Measurements from ENCODE around the gene MAP3K7. TPM values are rescaled to one million over a fixed set of nuclear protein-coding genes. Genes with fewer than 3 reads are reported as not detected.

MAP3K7 gene
- total RNA-seq, 1 donor from 2014 or later, result 56.8 TPM

DNA sequence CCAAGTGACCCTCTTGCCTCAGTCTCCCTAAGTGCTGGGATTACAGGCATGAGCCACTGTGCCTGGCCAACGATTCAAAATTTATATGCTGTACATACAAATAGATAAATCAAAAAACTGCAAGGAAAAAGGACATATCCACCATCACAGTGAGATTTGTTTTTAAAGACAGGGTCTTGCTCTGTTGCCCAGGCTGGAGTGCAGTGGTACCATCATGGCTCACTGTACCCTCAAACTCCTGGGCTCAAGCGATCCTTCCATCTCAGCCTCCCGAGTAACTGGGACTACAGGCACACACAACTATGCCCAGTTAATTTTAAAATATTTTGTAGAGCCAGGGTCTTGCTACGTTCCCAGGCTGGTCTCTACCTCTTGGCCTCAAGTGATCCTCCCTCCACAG is 61.5 kb downstream of the MAP3K7 start:
- no peak for DNase-seq

DNA sequence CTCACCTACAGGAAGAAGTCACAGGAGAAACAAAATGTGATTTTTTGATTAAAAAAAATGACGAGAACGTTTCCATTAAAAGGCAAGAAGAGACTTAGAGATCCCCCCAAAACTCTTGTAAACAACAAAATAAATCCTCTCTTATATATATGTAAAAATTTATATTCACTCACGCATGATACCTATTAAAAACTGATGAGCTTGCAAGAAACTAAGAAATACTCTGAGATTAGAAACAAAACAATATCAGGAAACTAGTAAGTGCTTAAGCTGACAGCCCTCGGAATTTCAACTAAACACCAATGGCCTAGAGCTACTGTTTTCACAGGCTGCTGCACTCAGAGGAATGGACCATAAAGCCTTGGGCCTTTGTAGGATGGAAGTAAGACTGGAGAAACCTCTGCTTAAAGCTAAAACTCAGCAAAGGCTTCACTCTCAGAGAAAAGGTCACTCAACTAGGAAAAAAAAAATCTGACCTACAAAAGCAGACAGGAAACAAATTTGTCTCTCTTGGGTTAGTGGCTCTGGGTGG is 63.0 kb downstream of the MAP3K7 start:
- DNase-seq, result no peak

DNA sequence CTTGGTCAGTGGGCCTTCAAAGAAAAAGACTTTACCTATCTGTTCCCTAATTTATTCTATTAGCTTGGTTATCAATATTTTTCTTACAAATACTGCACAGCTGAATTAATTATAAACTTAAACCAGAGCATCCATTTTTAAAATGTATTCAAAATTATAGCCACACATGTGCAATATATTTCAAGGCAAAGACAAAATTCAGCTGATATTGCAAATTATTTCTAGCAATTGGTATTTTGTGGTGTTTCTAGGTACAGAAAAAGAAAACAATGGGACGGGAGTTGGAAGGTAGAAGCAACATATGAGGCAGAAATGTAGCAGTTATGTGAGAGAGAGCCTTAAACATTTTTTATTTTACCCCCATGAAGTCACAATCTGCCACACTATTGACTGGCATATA is 64.9 kb downstream of the MAP3K7 start:
- no peak for DNase-seq

DNA sequence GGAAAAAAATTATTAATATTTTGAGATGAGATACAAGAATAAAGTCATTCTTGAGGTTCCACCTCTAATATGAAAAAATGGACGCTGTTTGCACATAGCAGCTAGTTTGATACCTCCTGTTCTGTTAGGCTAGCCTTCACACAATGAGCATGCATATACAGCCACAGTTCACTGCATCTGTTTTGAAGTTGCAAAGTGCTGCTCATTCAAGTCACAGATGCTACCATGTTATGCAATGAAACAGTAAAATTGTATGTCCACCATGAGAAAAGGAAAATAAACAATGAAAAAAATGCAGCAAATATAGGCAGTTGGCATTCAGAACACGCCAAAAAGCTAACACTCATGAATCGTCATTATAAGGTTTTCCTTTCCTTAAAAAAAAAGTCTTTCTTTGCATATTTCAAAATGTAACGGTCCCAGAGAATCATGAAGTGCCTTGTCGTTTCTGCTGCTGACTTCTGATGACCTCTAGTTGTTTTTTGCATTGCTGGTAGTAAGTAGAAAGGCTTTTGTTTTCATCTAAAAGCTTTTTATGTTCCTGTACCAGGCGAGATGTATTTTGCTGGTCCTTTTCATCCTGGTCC is 70.7 kb downstream of the MAP3K7 start:
- no peak for DNase-seq

DNA sequence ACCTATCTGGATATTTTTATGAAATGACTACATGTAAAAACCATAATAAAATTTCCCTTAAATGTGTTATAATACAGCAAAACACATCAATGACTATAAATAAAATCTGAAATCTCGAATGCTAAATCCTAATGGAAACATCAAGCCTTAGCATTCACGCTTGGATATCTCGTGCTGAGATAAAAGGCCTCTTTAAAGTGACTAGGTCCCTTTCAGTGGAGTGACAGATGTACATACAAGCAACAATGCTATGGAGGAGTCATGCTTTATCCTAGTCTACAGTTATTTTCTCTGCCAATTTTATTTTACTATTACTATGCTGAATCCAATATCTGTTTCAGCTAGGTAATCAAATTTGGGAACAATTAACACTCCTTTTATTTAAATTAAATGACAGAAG is 72.4 kb downstream of the MAP3K7 start:
- DNase-seq, result no peak

DNA sequence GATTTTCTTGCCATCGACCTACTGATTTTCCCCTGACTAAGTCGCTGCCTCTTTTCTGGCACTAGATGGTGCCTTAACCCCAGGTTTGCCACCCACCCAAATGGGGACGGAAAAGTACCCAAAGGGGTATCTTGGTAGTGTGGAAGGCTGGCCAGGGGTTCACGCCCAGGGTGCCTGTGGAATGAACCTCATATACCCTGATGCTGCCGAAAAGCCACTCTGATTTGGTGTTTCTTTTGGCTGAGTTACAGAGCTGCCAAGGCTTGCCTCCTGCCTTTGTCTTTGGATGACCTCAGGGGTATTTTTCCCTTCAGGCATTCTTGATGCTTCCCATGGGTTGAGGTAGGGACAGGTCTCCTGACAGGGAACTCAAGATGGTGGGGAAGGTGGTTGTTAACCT is 78.1 kb downstream of the MAP3K7 start:
- no peak for DNase-seq

DNA sequence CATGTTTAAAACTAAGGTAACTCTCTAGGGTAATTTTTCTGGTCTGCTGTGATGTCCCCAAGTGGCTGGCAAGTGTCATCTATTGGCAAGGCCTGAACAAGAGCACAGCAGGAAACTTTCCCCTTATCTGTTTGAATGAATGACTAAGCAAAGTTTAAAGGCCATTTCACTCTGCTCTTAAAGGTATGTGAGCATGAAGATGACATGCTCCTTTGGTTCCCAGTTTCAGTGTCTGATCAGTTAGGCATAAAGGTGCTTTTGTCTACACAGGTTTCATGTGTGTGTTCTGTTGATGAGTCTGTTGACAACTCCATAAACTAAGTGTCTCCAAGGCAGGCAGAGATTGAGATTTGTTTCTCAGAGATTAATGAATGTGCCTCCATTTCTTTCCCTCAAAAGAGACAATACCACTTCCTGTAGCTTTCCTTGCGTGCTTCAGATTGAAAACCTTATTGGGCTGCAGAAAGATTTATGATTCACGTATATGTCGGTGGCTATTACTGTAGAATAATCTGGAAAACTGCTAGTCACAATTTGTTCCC is 83.9 kb downstream of the MAP3K7 start:
- no peak for DNase-seq

DNA sequence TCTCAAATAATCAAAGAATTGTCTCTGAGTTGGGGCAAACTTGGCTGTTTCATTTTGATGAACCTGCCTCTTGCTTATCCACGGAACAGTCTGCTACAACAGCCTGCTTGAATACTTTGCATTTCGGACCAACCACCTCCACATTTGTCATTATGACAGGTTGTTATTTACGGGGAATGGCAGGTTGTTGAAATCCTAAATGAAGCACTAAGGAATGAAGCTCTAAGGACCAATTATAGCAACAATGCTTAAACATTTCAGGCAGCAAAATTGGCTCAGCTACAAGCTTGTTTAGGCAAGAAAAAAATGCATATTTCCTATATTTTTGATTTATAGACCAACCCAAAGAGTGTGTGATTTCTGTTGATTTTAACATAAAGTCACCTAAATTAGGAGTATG is 84.5 kb downstream of the MAP3K7 start:
- DNase-seq, result no peak

DNA sequence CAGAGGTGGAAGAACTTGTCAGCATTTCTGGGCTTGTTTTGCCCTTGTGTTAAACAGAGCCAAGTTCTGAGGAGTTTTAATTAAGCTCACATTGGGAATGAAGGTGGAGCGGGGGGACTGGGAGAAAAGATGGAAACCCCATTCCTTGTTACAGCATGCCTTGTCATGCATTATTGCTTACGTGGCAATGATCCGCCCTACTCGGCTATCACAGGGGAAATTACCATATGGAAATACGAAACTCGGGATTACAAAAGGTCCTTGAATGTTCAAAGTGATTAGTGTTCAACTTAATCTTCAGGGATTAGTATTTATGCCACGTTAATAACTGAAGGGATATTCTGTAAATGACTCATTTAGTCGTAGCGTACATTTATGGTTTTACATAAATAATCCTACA is 86.4 kb downstream of the MAP3K7 start:
- DNase-seq, result no peak

DNA sequence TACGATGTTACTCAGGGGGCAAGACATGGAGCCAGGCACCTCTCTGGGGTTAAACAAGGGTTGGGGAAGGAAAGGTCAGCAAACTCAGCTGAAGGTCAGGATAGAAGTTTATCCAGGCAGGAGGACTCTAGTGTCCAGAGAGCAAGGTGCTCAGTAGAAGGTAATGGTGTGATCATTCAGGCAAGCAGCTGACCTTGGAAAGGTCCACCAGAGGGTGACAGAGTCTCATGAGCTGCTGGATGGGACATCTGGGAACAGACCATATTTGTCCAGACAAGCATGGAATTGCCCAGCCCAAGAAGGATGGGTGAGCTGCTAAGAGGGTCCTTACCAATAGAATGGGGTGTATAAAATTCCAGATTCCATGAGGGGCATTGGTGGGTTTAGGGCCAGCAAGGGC is 89.5 kb downstream of the MAP3K7 start:
- DNase-seq, result no peak

DNA sequence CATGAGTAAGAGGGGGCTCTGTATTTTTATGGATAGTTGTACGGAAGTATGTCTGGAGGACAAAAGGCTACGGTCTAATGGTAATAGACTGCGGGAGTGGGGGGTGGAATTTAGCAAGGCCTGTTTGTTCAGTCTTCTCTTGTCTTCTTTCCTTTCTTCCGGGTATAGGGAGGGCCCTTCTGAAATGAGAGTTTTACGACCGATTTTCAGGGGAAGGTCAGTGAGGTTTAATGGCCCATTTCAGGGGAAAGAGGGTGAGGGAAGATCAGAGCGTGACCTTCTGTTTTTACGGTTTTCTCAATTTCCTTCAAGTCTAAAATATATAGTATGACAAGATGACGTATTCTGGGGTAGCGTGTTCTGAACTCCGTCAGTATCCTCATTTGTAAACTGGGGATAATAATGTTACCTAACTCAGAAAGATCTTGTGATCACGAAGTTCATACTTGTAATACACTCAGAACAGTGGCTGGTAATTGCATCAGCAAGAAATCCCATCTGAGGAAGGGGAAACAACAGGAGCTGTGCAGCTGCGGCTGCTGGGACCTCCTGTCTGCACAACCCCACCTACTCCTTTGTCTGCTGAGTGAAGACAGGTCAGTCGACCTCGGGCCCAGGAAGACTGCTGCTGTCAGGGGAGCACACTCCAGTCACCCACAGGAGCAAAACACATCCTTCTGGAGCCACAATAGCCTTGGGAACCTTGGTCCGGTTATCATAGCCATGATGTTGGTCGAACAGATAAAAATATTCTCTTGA is 90.4 kb downstream of the MAP3K7 start:
- DNase-seq, result no peak

DNA sequence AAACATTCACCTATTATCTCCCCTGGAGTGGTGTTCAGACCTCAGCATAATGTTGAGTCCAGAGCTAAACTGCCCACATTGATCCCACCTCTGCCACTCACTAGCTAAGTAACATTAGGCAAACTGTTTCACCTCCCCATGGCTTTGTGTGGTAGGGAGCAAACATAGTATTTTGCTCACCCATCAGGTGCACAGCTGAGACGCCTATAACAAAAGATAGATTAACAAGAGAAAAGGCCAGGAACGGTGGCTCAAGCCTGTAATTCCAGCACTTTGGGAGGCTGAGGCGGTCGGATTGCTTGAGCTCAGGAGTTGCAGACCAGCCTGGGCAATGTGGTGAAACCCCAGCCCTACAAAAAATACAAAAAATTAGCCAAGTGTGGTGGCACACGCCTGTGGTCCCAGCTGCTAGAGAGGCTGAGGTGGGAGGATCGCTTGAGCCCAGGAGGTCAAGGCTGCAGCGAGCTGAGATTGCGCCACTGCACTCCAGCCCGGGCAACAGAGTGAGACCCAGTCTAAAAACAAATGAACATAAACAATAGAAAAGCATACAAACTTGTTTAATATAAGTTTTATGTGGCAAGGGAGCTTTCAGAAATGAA is 91.6 kb downstream of the MAP3K7 start:
- DNase-seq, result no peak

DNA sequence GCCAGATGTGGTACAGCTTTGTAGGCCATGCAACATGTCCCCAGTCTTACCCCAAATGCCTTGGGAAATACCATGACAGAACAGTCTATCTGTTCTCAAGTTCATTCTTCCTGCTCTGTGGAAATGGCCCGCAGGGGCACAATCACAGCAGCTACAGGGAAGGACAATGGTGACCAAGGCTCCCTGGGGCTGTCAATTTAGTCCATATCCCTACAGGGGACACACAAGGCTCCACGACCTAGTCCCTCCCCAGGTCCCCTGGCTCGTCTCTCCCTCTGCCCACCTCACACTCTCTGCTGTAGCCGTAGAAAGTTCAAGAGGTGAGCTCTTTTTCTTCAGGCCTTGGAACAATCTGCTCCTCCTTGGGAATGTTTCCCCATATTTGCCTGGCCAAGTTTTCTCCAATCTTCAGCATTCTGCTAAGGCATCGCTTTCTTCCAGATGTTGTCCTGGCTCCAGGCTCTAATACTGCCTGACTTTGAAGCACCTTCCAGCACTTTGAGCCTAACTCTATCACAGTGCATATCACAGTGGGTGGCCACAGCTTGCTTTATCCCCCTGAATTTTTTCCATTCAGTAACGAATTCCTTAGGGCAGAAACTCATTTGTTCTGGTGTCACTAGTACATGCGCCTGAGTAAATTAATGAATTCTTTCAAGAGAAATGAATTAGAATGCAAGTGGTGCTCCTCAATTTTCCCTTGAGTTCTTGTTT is 92.6 kb downstream of the MAP3K7 start:
- no peak for DNase-seq

DNA sequence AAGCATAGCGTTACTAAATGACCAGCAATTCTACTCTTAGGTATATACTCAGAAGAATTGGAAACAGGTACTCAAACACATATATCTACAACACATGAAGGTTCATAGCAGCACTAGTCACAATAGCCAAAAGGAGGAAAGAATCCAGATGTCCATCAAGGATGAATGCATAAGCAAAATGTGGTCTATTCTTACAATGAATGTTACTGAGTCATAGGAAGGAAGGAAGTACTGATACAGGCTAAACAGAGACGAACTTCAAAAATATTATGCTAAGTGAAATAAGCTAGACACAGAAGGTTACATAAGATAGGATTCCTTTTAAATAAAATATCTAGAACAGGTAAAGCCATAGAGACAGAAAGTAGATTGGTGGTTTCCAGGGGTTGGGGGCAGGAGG is 93.5 kb downstream of the MAP3K7 start:
- no peak for DNase-seq

DNA sequence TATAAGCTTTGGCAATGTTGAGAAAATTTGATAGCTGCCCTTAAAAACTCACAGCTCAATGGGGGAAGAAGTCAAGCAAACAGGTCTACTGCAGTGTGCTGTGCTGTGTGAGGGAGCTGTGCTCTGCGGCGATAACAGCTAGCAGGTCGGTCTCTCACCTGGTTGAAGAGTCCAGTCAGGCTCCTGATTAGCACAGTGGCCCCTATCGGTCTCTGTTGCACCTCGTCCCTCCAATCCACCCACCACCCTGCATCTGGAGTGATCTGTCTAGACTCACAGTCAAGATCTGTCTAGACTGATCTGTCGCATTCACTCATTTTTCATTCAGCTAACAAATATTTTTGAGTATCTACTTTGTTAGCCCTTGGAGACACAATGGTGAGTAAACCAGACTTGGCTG is 94.1 kb downstream of the MAP3K7 start:
- DNase-seq, result no peak

DNA sequence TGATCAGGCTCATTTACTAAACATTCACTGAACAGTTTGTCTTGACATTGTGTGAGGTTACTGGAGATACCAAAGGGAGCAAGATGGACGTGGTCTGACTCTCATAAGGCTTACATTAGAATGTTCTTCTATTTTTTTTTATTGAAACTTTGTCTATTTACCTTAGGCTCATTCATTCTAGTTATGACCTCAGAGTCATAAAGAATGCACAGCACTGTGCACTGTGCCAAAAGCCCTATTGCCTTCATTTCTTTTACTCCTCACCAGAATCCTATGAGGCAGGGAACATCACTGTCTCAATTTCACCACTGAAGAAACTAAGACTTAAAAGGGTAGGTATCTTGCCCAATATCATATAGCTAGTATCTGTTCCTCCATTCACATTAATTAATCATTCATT is 94.5 kb downstream of the MAP3K7 start:
- no peak for DNase-seq

DNA sequence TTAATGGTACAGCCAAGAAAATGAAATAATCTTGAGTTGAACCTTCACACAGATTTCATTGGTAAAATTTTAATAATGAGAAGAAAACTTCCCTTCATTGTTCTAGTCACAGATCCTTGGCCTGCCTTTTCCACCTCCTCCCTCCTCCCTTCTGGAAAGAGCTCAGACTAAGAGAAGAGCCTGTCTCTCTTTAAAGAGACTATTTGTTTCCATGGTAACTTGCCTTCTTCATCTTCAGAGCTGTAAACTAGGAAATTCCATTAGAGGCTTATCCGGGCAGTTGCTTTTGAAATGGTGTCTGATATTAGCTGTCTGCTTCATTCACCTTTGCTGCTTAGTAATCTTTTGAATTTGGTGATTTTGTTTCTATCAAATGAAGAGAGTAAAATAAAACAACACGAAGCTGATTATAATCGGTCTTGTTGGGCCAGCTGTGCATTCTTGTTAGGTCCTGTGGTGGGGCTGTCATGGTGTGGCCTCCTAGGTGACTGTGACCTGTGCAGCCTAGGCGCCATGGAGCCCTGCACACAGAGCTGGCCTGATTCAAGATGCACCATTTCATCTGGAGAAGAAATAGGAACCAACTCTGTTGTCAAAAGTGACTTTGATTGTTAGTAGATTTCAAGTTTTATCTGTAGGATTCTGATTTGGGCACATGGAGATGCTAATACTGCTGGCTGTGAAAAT is 96.7 kb downstream of the MAP3K7 start:
- no peak for DNase-seq

DNA sequence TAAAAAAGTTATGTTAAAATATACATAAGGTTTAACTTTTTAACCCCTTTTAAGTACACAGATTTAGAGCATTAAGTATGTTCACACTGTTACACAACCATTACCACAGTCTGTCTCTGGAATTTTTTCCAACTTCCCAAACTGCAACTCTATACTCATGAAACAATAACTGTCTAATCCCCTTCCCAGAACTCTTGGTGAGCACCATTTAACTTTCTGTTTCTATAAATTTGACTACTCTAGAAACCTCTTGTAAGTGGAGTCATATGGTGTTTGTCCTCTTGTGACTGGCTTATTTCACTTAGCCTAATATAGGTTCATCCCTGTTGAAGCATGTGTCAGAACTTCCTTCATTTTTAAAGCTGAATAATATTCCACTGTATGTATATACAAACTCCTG is 98.1 kb downstream of the MAP3K7 start:
- no peak for DNase-seq

DNA sequence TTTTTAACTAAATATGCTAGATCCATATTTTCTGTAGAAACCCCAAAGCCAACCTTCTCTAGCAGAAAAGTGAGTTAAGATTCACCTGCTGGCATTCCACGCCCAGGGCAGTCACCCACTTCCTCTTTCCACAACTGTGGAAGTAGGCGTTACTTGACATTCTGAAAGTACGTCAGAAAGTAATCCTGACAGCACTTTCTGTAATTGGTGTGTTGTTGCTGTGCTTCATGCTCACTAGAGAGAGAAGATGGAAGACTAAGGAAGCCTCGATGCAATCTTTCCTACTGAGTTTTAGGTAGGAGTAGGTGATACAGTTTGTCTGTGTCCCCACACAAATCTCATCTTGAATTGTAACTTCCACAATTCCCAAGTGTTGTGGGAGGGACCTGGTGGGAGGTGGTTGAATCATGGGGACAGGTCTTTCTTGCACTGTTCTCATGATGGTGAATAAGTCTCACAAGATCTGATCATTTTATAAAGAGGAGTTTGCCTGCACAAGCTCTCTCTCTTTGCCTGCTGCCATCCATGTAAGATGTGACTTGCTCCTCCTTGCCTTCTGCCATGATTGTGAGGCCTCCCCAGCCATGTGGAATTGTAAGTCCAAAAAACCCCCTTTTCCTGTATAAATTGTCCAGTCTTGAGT is 101.1 kb downstream of the MAP3K7 start:
- DNase-seq, result no peak

DNA sequence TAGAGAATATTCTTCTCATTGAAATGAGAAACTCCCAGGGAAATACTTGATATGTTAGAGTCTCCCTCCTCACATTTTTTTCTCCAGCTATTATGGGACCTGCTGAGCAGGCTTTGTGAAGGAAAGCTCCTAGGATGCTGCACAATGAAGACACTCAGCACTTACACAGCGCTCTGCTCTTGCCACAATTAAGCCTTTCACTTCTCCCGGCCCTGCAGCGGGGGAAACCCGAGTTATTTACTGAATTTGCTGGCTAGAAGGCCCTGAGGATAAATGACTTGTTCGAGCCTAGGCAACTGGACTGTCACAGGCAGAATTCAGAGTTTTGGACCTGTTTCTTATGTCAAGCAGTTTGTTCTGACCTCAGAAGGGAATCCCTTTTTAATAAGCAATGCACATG is 102.0 kb downstream of the MAP3K7 start:
- peak; percentile 41 for DNase-seq

DNA sequence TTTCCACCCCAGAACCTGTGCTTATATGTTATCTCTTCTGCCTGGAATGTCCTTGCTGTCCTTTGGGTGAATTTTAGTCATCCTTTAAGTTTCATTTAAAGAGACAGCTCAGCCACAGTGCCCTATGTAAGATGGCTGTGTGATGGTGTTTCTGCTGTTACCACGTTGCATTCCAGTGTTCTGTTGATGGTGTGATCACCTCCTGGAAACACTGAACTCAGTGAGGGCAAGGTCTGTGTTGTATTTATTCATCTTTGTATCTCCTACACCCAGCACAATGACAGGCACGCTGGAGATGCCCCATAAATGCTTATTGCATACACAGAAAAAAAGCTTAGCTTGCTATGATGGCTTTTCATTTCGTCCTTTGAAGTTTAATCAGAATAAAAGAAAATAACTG is 102.5 kb downstream of the MAP3K7 start:
- DNase-seq, result no peak

DNA sequence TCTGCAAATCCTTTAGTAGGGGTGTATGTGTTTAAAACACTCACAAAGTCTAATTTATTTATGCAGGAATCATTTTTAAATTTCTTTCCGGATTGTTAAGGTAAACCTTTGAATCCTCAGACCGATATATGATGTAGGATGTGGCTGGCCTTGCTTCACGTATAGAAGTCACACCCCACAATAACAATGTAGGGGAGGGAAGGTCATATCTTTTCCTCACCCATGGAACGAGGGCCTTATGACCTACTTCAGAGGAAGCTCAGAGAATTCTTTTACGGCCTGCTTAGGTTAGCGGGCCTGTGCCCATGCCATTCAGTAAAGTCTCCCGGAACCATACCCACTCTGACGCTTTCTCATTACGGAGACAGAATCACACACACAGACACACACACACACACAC is 102.9 kb downstream of the MAP3K7 start:
- no peak for DNase-seq

All from occipital lobe (tissue), 2 donors.